ENCODE data around the gene FOCAD.

DNA sequence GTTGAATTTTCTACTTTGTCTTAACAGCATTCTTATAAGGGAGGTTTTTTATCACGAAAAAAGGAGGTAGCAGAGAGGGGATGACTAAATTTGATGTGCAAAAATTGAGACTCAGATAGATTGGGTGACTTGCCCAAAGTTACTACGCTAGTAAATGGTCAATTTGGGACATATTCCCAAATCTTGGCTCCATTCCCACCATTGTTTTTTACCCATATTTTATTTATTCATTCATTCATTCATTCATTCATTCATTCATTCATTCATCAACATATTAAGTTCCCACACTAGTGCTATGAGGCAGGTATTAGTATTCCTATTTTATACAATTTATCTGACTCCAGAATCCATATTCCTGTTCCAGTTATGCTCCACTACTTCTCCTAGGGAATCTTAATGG is 261.8 kb downstream of the FOCAD start:
- TF ChIP-seq, protein P1, sequence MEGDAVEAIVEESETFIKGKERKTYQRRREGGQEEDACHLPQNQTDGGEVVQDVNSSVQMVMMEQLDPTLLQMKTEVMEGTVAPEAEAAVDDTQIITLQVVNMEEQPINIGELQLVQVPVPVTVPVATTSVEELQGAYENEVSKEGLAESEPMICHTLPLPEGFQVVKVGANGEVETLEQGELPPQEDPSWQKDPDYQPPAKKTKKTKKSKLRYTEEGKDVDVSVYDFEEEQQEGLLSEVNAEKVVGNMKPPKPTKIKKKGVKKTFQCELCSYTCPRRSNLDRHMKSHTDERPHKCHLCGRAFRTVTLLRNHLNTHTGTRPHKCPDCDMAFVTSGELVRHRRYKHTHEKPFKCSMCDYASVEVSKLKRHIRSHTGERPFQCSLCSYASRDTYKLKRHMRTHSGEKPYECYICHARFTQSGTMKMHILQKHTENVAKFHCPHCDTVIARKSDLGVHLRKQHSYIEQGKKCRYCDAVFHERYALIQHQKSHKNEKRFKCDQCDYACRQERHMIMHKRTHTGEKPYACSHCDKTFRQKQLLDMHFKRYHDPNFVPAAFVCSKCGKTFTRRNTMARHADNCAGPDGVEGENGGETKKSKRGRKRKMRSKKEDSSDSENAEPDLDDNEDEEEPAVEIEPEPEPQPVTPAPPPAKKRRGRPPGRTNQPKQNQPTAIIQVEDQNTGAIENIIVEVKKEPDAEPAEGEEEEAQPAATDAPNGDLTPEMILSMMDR (IDR thresholded peaks at IDR 0.05), result no peak
- no peak for TF ChIP-seq EZH2 (IDR thresholded peaks at IDR 0.05; ENCODE audit: borderline replicate concordance, insufficient read depth, low read depth, low read length, poor library complexity, severe bottlenecking)
